Astrocyte (in vitro differentiated cells and primary cell): Measurements from ENCODE around the gene ORC3. TPM values are rescaled to one million over a fixed set of nuclear protein-coding genes. Genes with fewer than 3 reads are reported as not detected.

Experiments used
- DNase-seq: peaks from one replicate; pipeline ENCODE4 v3.0.0-alpha.2; 2010; ENCODE audit warnings: low read depth
- FAIRE-seq: peaks from 2 replicates; lab custom pipeline; 2011; peaks lifted over from hg19 to GRCh38; lab: Jason Lieb, UNC
- H2AFZ ChIP-seq: 2 replicates; pipeline ENCODE4 v1.6.0; 2012; ENCODE audit warnings: low read depth, low read length, inconsistent platforms
- H3K27ac ChIP-seq: 2 replicates; pipeline ENCODE4 v1.5.1; 2011; ENCODE audit warnings: low read depth, low read length, inconsistent platforms
- H3K27me3 ChIP-seq: 2 replicates; pipeline ENCODE4 v1.6.0; 2011; ENCODE audit warnings: low read length, inconsistent platforms; ENCODE audit not compliant: insufficient read depth
- H3K36me3 ChIP-seq: 2 replicates; pipeline ENCODE4 v1.5.1; 2011; ENCODE audit warnings: low read length, inconsistent platforms; ENCODE audit not compliant: insufficient read depth
- H3K4me1 ChIP-seq: 2 replicates; pipeline ENCODE4 v1.5.1; 2011; ENCODE audit warnings: low read length, inconsistent platforms; ENCODE audit not compliant: insufficient read depth
- H3K4me2 ChIP-seq: 2 replicates; pipeline ENCODE4 v1.6.0; 2012; ENCODE audit warnings: low read length, inconsistent platforms
- H3K4me3 ChIP-seq: 2 replicates; pipeline ENCODE4 v1.5.1; 2011; ENCODE audit warnings: low read depth, mild to moderate bottlenecking, low read length, inconsistent platforms; ENCODE audit not compliant: insufficient read depth
- H3K79me2 ChIP-seq: 2 replicates; pipeline ENCODE4 v1.6.0; 2012; ENCODE audit warnings: mild to moderate bottlenecking, low read length, inconsistent platforms; ENCODE audit not compliant: insufficient read depth
- H3K9ac ChIP-seq: 2 replicates; pipeline ENCODE4 v1.6.0; 2012; ENCODE audit warnings: mild to moderate bottlenecking, low read length, inconsistent platforms
- H3K9me3 ChIP-seq: 2 replicates; pipeline ENCODE4 v1.5.1; 2012; ENCODE audit warnings: low read depth, mild to moderate bottlenecking, low read length, inconsistent platforms; ENCODE audit not compliant: insufficient read depth
- H4K20me1 ChIP-seq: 2 replicates; pipeline ENCODE4 v1.6.0; 2012; ENCODE audit warnings: low read length, inconsistent platforms; ENCODE audit not compliant: insufficient read depth
- H3K27ac Mint-ChIP-seq: one replicate; pipeline ENCODE4 v1.8.0; 2021; ENCODE audit warnings: mild to moderate bottlenecking, mixed read lengths; ENCODE audit not compliant: unreplicated experiment
- H3K27me3 Mint-ChIP-seq: one replicate; pipeline ENCODE4 v1.8.0; 2021; ENCODE audit warnings: low read depth, mixed read lengths; ENCODE audit not compliant: unreplicated experiment
- H3K36me3 Mint-ChIP-seq: one replicate; pipeline ENCODE4 v1.8.0; 2021; ENCODE audit warnings: low read depth, mixed read lengths; ENCODE audit not compliant: unreplicated experiment
- H3K4me1 Mint-ChIP-seq: one replicate; pipeline ENCODE4 v1.8.0; 2021; ENCODE audit warnings: low read depth, mixed read lengths; ENCODE audit not compliant: unreplicated experiment
- H3K4me3 Mint-ChIP-seq: one replicate; pipeline ENCODE4 v1.8.0; 2021; ENCODE audit warnings: mild to moderate bottlenecking, moderate library complexity, mixed read lengths; ENCODE audit not compliant: unreplicated experiment
- H3K9me3 Mint-ChIP-seq: one replicate; pipeline ENCODE4 v1.8.0; 2021; ENCODE audit warnings: mild to moderate bottlenecking, mixed read lengths; ENCODE audit not compliant: unreplicated experiment
- EZH2 ChIP-seq: IDR thresholded peaks from 2 replicates; pipeline ENCODE4 v1.6.1; 2012; ENCODE audit warnings: mild to moderate bottlenecking, low read length, inconsistent platforms; ENCODE audit not compliant: insufficient read depth
- total RNA-seq: library from RNA; stranded (reverse); gene quantifications from 2 replicates; pipeline ENCODE4 v1.2.1, GENCODE V29; 2021
- TF ChIP-seq, protein P1 (sequence below): IDR thresholded peaks from 2 replicates; pipeline ENCODE4 v1.5.1; 2011; ENCODE audit warnings: low read depth, mild to moderate bottlenecking, inconsistent platforms, low read length, moderate library complexity; ENCODE audit not compliant: insufficient read depth

ORC3 gene
- total RNA-seq, 1 donor from 2014 or later = 23.1 TPM

DNA sequence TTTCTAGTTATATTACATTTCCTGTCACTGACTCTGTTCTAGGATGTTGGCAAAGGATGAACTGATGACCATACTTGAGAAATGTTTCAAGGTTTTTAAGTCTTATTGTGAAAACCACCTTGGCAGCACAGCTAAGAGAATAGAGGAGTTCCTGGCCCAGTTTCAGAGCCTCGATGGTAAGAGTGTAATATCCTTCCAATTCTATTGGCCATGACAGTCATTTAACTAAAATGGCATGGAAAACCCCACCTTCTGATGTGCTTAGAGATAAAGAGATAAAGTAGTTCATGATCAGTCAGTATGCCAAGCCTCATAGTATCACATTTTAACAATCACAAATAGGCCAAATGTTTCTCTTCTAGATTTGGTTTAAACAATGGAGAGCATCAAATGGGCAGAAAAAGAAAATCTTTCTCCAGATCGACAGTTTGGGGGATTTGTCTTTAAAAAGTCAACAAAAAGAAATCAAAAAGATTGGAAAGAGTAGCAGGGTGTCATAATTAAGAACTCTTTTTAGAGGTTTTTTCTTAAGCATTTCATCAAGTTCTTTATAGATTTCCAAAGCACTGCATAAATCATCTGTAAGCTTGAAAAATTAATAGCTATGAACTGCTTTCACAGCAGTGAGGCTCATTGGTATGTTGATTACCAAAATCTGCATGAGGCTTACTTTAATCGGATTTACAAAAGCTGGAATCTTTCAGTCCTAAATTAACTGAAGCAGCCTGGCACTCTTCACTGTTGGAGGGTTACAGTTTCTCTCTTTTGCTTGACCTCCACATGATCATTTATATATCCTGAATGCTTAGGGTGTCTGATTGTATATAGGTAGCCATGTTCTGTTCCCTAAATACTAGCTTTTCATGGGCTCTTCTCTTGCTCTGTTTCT, 63.4 kb downstream of the ORC3 start:
- peaks cover 4% of the 10 kb centered on the region for H3K4me1 Mint-ChIP-seq
- Histone ChIP-seq H3K9me3 (no peaks in the 10 kb centered on the region), H4K20me1 (no peaks in the 10 kb centered on the region), H2AFZ (no peak overlapping the region), H3K27ac (no peak overlapping the region), H3K4me2 (no peak overlapping the region), H3K4me1 (no peaks in the 10 kb centered on the region), H3K27me3 (no peaks in the 10 kb centered on the region), H3K79me2 (no peaks in the 10 kb centered on the region), H3K4me3 (no peak overlapping the region), H3K9ac (no peak overlapping the region), H3K36me3 (peaks cover 3% of the 10 kb centered on the region)
- FAIRE-seq (no peak), DNase-seq (no peak)
- no peak overlapping the region for H3K4me3 Mint-ChIP-seq
- peaks cover 4% of the 10 kb centered on the region for H3K36me3 Mint-ChIP-seq
- H3K9me3 Mint-ChIP-seq = no peaks in the 10 kb centered on the region
- H3K27me3 Mint-ChIP-seq = no peaks in the 10 kb centered on the region
- no peak for TF ChIP-seq EZH2
- no peak overlapping the region for H3K27ac Mint-ChIP-seq

DNA sequence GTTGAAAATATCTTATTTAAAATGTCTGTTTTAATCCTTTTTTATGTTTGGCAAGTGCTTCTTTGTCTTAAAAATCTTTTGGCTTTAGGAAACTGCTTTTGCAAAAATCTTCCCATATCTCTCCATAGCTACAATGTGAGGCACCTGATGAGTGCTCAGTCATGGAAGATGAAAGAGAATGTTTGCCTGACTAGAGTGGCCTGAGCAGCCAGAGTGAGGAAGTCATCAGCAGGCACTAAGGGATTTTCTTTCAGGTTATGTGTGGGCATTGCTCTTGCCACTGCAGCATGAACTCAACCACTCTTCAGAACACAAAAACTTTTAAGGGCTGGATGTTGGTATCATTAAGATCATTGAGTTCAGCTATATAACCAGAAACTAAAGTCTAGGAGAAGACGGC, 64.2 kb downstream of the ORC3 start:
- Mint-ChIP-seq H3K9me3 (no peaks in the 10 kb centered on the region), H3K36me3 (peaks cover 4% of the 10 kb centered on the region), H3K4me3 (no peak overlapping the region), H3K27me3 (no peaks in the 10 kb centered on the region), H3K4me1 (peaks cover 6% of the 10 kb centered on the region), H3K27ac (no peak overlapping the region)
- H3K4me1 ChIP-seq = no peaks in the 10 kb centered on the region
- FAIRE-seq (no peak), DNase-seq (no peak)
- H3K9me3 ChIP-seq = no peaks in the 10 kb centered on the region
- peaks cover 3% of the 10 kb centered on the region for H3K36me3 ChIP-seq
- no peaks in the 10 kb centered on the region for H4K20me1 ChIP-seq
- no peak for TF ChIP-seq EZH2
- TF ChIP-seq, protein P1, sequence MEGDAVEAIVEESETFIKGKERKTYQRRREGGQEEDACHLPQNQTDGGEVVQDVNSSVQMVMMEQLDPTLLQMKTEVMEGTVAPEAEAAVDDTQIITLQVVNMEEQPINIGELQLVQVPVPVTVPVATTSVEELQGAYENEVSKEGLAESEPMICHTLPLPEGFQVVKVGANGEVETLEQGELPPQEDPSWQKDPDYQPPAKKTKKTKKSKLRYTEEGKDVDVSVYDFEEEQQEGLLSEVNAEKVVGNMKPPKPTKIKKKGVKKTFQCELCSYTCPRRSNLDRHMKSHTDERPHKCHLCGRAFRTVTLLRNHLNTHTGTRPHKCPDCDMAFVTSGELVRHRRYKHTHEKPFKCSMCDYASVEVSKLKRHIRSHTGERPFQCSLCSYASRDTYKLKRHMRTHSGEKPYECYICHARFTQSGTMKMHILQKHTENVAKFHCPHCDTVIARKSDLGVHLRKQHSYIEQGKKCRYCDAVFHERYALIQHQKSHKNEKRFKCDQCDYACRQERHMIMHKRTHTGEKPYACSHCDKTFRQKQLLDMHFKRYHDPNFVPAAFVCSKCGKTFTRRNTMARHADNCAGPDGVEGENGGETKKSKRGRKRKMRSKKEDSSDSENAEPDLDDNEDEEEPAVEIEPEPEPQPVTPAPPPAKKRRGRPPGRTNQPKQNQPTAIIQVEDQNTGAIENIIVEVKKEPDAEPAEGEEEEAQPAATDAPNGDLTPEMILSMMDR = no peak
- no peaks in the 10 kb centered on the region for H3K79me2 ChIP-seq
- no peak overlapping the region for H3K9ac ChIP-seq
- H3K4me3 ChIP-seq = no peak overlapping the region
- no peak overlapping the region for H3K4me2 ChIP-seq
- no peak overlapping the region for H3K27ac ChIP-seq
- H2AFZ ChIP-seq = no peak overlapping the region
- H3K27me3 ChIP-seq = no peaks in the 10 kb centered on the region

DNA sequence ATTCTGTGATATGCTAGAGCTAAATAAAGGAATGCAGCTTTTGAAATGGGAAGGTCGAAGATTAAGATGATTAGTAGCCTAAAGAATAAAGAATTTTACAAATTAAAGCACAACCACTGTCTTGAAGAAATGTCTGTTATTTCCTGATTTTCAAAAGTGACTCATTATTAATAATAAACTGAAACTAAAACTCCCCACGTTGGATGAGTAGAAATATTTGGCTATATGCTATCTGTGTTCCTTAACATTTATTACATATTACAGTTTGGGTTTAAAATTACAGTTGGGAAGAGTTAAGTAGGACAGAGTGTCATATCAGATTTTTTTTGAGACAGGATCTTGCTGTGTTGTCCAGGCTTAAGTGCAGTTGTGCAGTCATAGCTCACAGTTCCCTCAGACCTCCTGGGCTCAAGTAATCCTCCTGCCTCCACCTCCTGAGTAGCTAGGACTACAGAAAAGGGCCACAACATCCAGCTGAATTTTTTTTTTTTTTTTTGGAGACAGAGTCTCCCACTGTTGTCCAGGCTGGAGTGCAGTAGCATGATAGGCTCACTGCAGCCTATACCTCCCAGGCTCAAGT, 65.0 kb downstream of the ORC3 start:
- Histone ChIP-seq H3K36me3 (peaks cover 3% of the 10 kb centered on the region), H3K27ac (no peak overlapping the region), H3K9me3 (no peaks in the 10 kb centered on the region), H3K79me2 (no peaks in the 10 kb centered on the region), H2AFZ (no peak overlapping the region), H4K20me1 (no peaks in the 10 kb centered on the region), H3K9ac (no peak overlapping the region), H3K27me3 (no peaks in the 10 kb centered on the region), H3K4me3 (no peak overlapping the region), H3K4me1 (peaks cover 3% of the 10 kb centered on the region), H3K4me2 (no peak overlapping the region)
- H3K27me3 Mint-ChIP-seq = no peaks in the 10 kb centered on the region
- H3K27ac Mint-ChIP-seq = peak overlapping the region; percentile 34
- peaks cover 4% of the 10 kb centered on the region for H3K36me3 Mint-ChIP-seq
- H3K4me3 Mint-ChIP-seq = no peak overlapping the region
- peaks cover 8% of the 10 kb centered on the region for H3K4me1 Mint-ChIP-seq
- FAIRE-seq (no peak), DNase-seq (no peak)
- no peak for TF ChIP-seq EZH2
- TF ChIP-seq, protein P1 = no peak
- no peaks in the 10 kb centered on the region for H3K9me3 Mint-ChIP-seq
